CD4-positive, alpha-beta T cell treated with Interleukin-2 at 100 ng/mL for 4 hours (primary cell): ENCODE measurements around the gene TTC6.
"Not testable (repeated sequence)": the region's sequence is repeated elsewhere in the genome, so short reads cannot be mapped to it uniquely, and the experiment has no call there.

ENCODE experiments used
- DNase-seq: peaks from one replicate; pipeline ENCODE4 v3.0.0-alpha.2; 2020; ENCODE audit warnings: low spot score

The TTC6 gene

GRCh38 chr14:37594971-37595808 is at the start of gene TTC6, which contains the start of gene FOXA1:
Gene TTC6 (plus strand): TSS chr14:37595629. CDS start chr14:37622065, 26,436 bp downstream.
Gene FOXA1 (minus strand): TSS chr14:37595249. CDS start chr14:37594972, 277 bp downstream.
- no peak for DNase-seq

DNA sequence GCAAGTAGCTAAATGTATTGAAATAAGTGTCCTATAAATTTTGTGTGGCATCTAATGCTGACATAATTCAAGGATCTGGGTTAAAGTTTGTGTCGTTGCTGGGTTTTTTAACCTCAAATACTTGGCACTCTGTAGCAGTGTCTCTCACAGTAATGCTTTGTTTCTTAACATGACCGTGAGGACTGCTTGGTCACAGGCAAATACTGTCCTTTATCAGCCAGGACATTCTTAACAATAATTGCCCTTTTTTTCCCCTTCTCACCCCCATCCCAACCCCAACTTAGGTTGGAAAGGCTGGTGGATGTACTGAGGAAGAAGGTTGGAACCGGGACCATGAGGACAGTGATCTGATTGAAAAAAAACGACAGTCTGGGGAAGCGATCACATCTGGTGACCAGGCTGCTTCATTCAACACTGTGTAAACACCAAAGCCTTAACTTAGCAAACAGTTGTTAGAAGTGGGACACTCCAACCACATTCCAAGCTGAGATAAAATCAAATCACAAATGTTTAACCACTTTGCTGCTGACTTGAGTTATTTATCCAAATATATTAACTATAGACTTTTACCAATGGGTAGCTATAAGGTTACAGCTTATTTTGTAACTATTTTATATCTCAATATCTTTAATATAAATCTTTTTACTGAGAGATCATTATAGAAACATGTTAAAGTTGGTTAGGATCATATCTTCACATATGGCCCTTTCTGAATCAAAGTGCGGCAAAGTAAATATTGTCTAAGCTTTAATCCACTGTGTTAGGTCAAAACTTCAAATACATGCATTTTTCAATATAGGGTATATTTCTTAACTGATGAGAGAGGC is 48.6 kb upstream of the TTC6 start:
- no peak for DNase-seq

- DNase-seq = no peak
Observed at GRCh38 chr14:37550511-37550910, 44.9 kb upstream of the TTC6 start.

DNA sequence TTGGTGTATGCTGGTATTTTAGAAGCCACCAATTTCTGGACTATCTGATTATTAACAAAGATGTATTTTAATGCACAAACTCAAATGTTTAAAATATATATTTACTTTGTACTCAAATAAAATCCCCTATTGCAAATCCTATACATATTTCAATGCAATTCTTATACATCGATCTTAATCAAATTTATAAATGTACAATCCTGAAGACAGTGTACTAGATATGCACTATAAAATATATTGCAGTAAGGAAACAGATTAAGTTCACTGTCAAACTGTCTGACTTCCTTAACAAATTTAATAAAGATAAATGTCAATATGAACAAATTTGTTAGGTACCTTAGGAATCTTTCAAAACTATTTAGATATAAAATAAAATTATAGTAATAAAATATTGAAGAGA is 44.3 kb upstream of the TTC6 start:
- DNase-seq = no peak

DNA sequence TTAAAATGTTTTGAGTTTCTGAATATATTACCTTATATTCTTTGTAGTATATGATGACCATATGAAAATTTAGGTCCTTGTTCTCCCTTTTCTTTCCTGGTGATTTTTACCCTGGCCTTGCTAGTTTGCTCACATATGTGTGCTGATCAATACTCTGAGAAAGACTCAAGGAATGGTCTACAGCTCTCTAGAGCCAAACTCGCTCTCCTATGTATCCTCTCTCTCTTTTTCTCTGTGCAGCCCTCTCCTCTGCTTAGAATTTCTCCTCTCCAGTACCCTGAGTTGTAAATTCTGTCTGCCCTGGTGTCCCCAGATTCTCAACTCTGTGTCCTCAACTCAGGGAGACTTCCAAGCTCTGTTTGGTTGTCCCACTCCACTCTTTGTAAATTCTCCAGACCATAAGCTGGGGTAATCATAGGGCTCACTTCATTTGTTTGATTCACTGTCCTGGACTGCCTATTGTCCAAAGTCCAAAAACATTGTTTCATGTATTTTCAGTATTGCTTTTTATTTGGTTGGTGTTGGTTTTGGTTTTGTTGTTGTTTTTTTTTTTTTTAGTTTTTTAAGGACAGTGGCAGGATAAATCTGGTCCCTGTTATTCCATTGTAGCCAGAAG is 41.4 kb upstream of the TTC6 start:
- no peak for DNase-seq

DNA sequence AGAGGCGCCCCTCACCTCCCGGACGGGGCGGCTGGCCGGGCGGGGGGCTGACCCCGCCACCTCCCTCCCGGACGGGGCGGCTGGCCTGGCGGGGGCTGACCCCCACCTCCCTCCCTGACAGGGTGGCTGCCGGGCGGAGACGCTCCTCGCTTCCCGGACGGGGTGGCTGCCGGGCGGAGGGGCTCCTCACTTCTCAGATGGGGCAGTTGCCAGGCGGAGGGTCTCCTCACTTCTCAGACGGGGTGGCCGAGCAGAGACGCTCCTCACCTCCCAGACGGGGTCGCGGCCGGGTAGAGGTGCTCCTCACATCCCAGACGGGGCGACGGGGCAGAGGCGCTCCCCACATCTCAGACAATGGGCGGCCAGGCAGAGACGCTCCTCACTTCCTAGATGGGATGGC is 39.8 kb upstream of the TTC6 start:
- not testable (repeated sequence) for DNase-seq

- DNase-seq = no peak
Observed at GRCh38 chr14:37558740-37559139, 36.7 kb upstream of the TTC6 start.

- no peak for DNase-seq
Observed at GRCh38 chr14:37559386-37559785, 36.0 kb upstream of the TTC6 start.

DNA sequence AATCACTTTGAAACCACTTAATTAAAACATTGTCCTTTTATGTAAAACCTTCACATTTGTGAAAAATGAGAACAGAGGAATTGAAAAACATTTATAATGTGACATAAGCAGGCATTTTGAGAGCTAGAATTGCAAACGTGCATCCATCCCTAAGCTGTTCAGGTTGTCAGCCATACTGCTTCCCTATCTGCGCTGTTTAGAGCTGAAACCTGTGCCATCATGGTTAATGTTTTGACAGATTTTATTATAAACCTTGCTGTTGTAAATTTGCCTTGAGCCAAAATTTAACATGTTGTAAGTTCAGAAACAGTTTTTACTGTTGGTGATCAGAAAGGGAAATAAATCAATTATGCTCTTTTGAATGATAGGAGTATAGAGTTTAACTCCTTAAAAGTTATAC is 32.2 kb upstream of the TTC6 start:
- DNase-seq = no peak

DNA sequence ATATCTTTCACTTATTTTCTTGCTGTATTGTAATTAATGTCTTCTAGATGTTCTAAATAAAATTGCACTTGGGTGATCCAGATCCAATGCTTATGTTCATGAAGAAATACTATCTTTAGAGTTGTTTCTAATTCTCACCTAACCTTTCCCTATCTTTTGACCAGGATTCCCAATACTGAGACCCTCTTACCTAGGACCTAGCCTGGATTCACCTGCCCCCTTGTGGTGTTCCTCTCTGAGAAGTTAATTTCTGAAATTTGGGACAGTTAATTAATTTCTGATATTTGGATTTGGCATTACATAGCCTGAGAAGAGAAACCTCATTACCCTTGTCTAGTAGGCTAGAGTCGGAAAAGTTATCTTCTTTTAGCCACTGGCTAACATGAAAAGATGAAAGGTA is 29.9 kb upstream of the TTC6 start:
- DNase-seq = no peak

GRCh38 chr14:37566811-37567371 is 28.5 kb upstream of the TTC6 start:
- DNase-seq = no peak

DNA sequence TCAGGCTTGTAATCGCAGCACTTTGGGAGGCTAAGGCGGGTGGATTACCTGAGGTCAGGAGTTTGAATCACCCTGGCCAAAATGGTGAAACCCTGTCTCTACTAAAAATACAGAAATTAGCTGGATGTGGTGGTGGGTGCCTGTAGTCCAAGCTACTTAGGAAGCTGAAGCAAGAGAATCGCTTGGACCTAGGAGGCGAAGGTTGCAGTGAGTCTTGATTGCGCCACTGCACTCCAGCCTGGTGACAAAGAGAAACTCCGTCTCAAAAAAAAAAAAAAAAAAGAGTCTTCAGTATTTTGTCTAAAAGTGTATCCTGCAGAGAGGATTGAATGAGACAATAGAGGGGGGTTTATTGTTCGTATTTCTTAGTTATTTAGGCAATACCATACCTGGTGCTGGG is 25.7 kb upstream of the TTC6 start:
- DNase-seq = no peak

GRCh38 chr14:37571391-37571790 is 24.0 kb upstream of the TTC6 start:
- no peak for DNase-seq

- DNase-seq = no peak
Observed at GRCh38 chr14:37573356-37573755, 22.1 kb upstream of the TTC6 start.

- DNase-seq = no peak
Observed at GRCh38 chr14:37579274-37579673, 16.2 kb upstream of the TTC6 start.

DNA sequence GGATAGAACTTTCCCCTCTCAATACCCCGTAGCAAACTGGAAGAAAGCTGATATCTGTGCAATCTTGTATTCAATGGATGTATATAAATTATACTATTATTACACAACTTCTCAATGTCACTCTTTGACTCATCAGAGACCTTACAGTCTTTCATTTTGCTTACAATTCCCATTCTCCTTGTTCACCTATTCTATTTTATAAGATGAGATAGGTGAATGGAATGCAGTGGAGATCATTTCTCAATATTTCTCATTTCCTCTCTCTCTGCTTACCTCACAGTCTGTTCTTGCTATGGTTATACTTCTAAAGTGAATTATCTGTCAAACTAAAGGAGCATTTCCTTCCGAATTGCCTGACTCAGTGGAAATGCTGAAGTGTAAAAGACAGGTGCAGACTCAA is 15.3 kb upstream of the TTC6 start:
- no peak for DNase-seq

DNA sequence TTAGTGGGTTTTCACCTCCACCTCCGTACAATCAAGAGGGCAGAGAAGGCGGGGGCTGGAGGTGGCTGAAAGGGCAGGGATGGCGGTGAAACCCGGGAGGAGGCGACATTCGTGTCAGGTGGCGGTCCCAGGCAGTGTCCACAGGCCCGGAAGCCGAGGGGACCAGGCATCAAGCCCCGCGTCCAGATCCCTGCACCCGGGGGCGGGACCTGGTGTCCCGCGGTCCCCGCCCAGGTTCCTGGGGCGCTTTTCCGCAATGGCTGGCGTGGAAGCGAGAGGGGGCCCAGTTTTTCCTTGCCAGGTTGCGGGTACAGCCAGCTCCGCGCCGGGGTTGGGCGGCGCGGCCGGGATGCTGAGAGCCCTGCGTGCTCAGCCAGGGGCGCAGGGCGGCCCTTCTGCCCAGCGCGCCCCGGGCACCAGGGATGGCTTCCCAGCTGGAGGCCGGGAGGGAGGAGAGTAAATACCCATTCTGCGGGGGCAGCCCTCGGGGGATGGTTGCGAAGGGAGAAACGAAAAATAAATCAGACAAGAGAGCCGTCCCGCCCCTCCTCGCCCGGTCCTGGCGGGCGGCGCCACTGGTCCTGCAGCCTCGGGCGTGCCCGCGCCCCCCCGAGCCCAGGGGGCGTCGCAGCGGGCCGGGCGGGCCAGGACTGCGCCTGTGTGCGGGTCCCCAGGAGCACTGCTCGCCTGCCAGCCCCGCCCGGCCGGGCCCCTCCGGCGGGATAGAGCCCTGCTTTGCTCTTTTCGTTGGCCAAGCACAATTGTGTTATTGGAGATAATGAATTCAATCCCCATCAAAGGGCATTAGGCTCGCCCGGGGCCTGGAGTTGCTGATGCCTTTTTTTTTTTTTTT is 11.8 kb upstream of the TTC6 start:
- no peak for DNase-seq

GRCh38 chr14:37584211-37585100 is 11.0 kb upstream of the TTC6 start:
- no peak for DNase-seq

- no peak for DNase-seq
Observed at GRCh38 chr14:37585101-37585511, 10.3 kb upstream of the TTC6 start.
